Activated T-cell treated with anti-CD3 and anti-CD28 coated beads, Interleukin-2, amount 50 U/mL, for 72 hours (primary cell): ENCODE data around the gene KRT1. TPM values are rescaled to one million over a fixed set of nuclear protein-coding genes. Genes with fewer than 3 reads are reported as not detected.
"Not testable (repeated sequence)": the region's sequence is repeated elsewhere in the genome, so short reads cannot be mapped to it uniquely, and the experiment has no call there.

Source experiments
- ATAC-seq, 2 donors: fragments of 150-1000 bp; cut with Tn5 transposase; replicated peaks in 1 of 2; 2 replicates each; pipeline ENCODE4 v1.10.0; 2021; ENCODE audit warnings: moderate library complexity in 2 of 2, mild to moderate bottlenecking in 1 of 2
- DNase-seq, 2 donors: peaks; one replicate each; pipeline ENCODE4 v3.0.0; 2021 to 2022; ENCODE audit warnings: mixed read lengths in 1 of 2
- H3K27ac Mint-ChIP-seq: one replicate; pipeline ENCODE4 v1.8.0; 2022; ENCODE audit warnings: mild to moderate bottlenecking, moderate library complexity, mixed read lengths
- H3K27me3 Mint-ChIP-seq: one replicate; pipeline ENCODE4 v1.8.0; 2022; ENCODE audit warnings: low read depth, mixed read lengths
- H3K36me3 Mint-ChIP-seq, 2 donors: one replicate each; pipeline ENCODE4 v1.8.0; 2022; ENCODE audit warnings: mixed read lengths in 2 of 2, mild to moderate bottlenecking in 1 of 2; ENCODE audit not compliant: insufficient read depth in 2 of 2
- H3K4me1 Mint-ChIP-seq: one replicate; pipeline ENCODE4 v1.8.0; 2022; ENCODE audit warnings: low read depth, mixed read lengths
- H3K4me3 Mint-ChIP-seq, 2 donors: one replicate each; pipeline ENCODE4 v1.8.0; 2022; ENCODE audit warnings: mild to moderate bottlenecking in 2 of 2, mixed read lengths in 2 of 2, moderate library complexity in 2 of 2
- H3K9me3 Mint-ChIP-seq, 2 donors: one replicate each; pipeline ENCODE4 v1.8.0; 2022; ENCODE audit warnings: mixed read lengths in 2 of 2
- total RNA-seq, 2 donors: library from RNA; stranded (reverse); gene quantifications; one replicate each; pipeline ENCODE4 v1.2.3, GENCODE V29; 2022

The KRT1 gene
- total RNA-seq, 2 donors from 2014 or later = not detected

- peaks cover 31% of the 10 kb centered on the region for H3K27me3 Mint-ChIP-seq
- H3K27ac Mint-ChIP-seq = not testable (repeated sequence)
Observed at GRCh38 chr12:52712122-52712521, 31.9 kb upstream of the KRT1 start.

GRCh38 chr12:52710730-52711129 is 30.5 kb upstream of the KRT1 start:
- no peak for ATAC-seq
- peaks cover 15% of the 10 kb centered on the region for H3K4me1 Mint-ChIP-seq
- H3K9me3 Mint-ChIP-seq = no peaks in the 10 kb centered on the region
- no peak overlapping the region for H3K4me3 Mint-ChIP-seq
- DNase-seq = no peak
- H3K27me3 Mint-ChIP-seq = peaks cover 22% of the 10 kb centered on the region
- no peaks in the 10 kb centered on the region for H3K36me3 Mint-ChIP-seq
- H3K27ac Mint-ChIP-seq = no peak overlapping the region

More at GRCh38 chr12:52712122-52712521, 31.9 kb upstream of the KRT1 start:
- H3K36me3 Mint-ChIP-seq, H3K4me3 Mint-ChIP-seq, ATAC-seq, DNase-seq, H3K9me3 Mint-ChIP-seq: not testable (repeated sequence)
- H3K4me1 Mint-ChIP-seq = peaks cover 15% of the 10 kb centered on the region

- Mint-ChIP-seq H3K27ac (no peak overlapping the region), H3K4me3 (no peak overlapping the region), H3K27me3 (peaks cover 4% of the 10 kb centered on the region), H3K9me3 (no peaks in the 10 kb centered on the region), H3K36me3 (no peaks in the 10 kb centered on the region), H3K4me1 (peaks cover 10% of the 10 kb centered on the region)
- DNase-seq (no peak), ATAC-seq (no peak)
Observed at GRCh38 chr12:52708010-52708409, 27.8 kb upstream of the KRT1 start.

- Mint-ChIP-seq H3K27ac (no peak overlapping the region), H3K9me3 (no peaks in the 10 kb centered on the region), H3K4me3 (no peak overlapping the region), H3K27me3 (peaks cover 9% of the 10 kb centered on the region), H3K36me3 (no peaks in the 10 kb centered on the region), H3K4me1 (peaks cover 10% of the 10 kb centered on the region)
- no peak for ATAC-seq
- no peak for DNase-seq
Observed at GRCh38 chr12:52704464-52704863, 24.3 kb upstream of the KRT1 start.

GRCh38 chr12:52703878-52704277 is 23.7 kb upstream of the KRT1 start:
- H3K4me3 Mint-ChIP-seq = no peak overlapping the region
- DNase-seq = no peak

GRCh38 chr12:52703424-52703823 is 23.2 kb upstream of the KRT1 start, which contains the start of gene KRT77:
Gene KRT77, minus strand, starts transcription at chr12:52703524. Its CDS starts 90 bp downstream, at chr12:52703434.
- DNase-seq (no peak), ATAC-seq (no peak)
- peaks cover 10% of the 10 kb centered on the region for H3K4me1 Mint-ChIP-seq
- H3K27ac Mint-ChIP-seq = no peak within 1 kb of the TSS
- no peaks in the 10 kb centered on the region for H3K9me3 Mint-ChIP-seq
- H3K4me3 Mint-ChIP-seq = no peak within 1 kb of the TSS
- peaks cover 9% of the 10 kb centered on the region for H3K27me3 Mint-ChIP-seq
- H3K36me3 Mint-ChIP-seq = no peaks in the 10 kb centered on the region

More at GRCh38 chr12:52703878-52704277, 23.7 kb upstream of the KRT1 start:
- Mint-ChIP-seq H3K27ac (no peak overlapping the region), H3K4me1 (peaks cover 10% of the 10 kb centered on the region), H3K27me3 (peaks cover 9% of the 10 kb centered on the region), H3K9me3 (no peaks in the 10 kb centered on the region), H3K36me3 (no peaks in the 10 kb centered on the region)
- no peak for ATAC-seq

- peaks cover 9% of the 10 kb centered on the region for H3K27me3 Mint-ChIP-seq
- peaks cover under 1% of the 10 kb centered on the region for H3K4me1 Mint-ChIP-seq
- DNase-seq = no peak
- no peak for ATAC-seq
- no peaks in the 10 kb centered on the region for H3K9me3 Mint-ChIP-seq
- H3K4me3 Mint-ChIP-seq = no peak overlapping the region
- no peak overlapping the region for H3K27ac Mint-ChIP-seq
- H3K36me3 Mint-ChIP-seq = no peaks in the 10 kb centered on the region
Observed at GRCh38 chr12:52702338-52702737, 22.1 kb upstream of the KRT1 start.

- no peak for ATAC-seq
- H3K4me1 Mint-ChIP-seq = no peaks in the 10 kb centered on the region
- H3K9me3 Mint-ChIP-seq = no peaks in the 10 kb centered on the region
- no peak for DNase-seq
- H3K4me3 Mint-ChIP-seq = no peak overlapping the region
- peaks cover 9% of the 10 kb centered on the region for H3K27me3 Mint-ChIP-seq
- H3K27ac Mint-ChIP-seq = no peak overlapping the region
- no peaks in the 10 kb centered on the region for H3K36me3 Mint-ChIP-seq
Observed at GRCh38 chr12:52701281-52701680, 21.1 kb upstream of the KRT1 start.

- Mint-ChIP-seq H3K4me1 (no peaks in the 10 kb centered on the region), H3K27ac (no peak overlapping the region), H3K4me3 (no peak overlapping the region), H3K27me3 (peaks cover 9% of the 10 kb centered on the region), H3K36me3 (no peaks in the 10 kb centered on the region), H3K9me3 (no peaks in the 10 kb centered on the region)
- no peak for ATAC-seq
- no peak for DNase-seq
Observed at GRCh38 chr12:52699960-52700359, 19.8 kb upstream of the KRT1 start.

GRCh38 chr12:52699373-52699772 is 19.2 kb upstream of the KRT1 start:
- no peak for ATAC-seq
- H3K4me1 Mint-ChIP-seq = no peaks in the 10 kb centered on the region
- peaks cover 9% of the 10 kb centered on the region for H3K27me3 Mint-ChIP-seq
- no peaks in the 10 kb centered on the region for H3K9me3 Mint-ChIP-seq
- DNase-seq = no peak
- no peaks in the 10 kb centered on the region for H3K36me3 Mint-ChIP-seq
- no peak overlapping the region for H3K27ac Mint-ChIP-seq
- no peak overlapping the region for H3K4me3 Mint-ChIP-seq

- peaks cover 9% of the 10 kb centered on the region for H3K27me3 Mint-ChIP-seq
- no peaks in the 10 kb centered on the region for H3K36me3 Mint-ChIP-seq
- no peaks in the 10 kb centered on the region for H3K9me3 Mint-ChIP-seq
- no peaks in the 10 kb centered on the region for H3K4me1 Mint-ChIP-seq
- no peak overlapping the region for H3K4me3 Mint-ChIP-seq
- no peak overlapping the region for H3K27ac Mint-ChIP-seq
- no peak for DNase-seq
- no peak for ATAC-seq
Observed at GRCh38 chr12:52698651-52699340, 18.6 kb upstream of the KRT1 start.

- Mint-ChIP-seq H3K4me1 (peaks cover 6% of the 10 kb centered on the region), H3K9me3 (no peaks in the 10 kb centered on the region), H3K36me3 (no peaks in the 10 kb centered on the region), H3K27ac (no peak overlapping the region), H3K27me3 (peaks cover 16% of the 10 kb centered on the region), H3K4me3 (no peak overlapping the region)
- ATAC-seq (no peak), DNase-seq (no peak)
Observed at GRCh38 chr12:52697058-52697582, 16.9 kb upstream of the KRT1 start.

- ATAC-seq (no peak), DNase-seq (no peak)
- Mint-ChIP-seq H3K4me3 (no peak overlapping the region), H3K9me3 (no peaks in the 10 kb centered on the region), H3K27me3 (peaks cover 11% of the 10 kb centered on the region), H3K4me1 (peaks cover 10% of the 10 kb centered on the region), H3K27ac (no peak overlapping the region), H3K36me3 (no peaks in the 10 kb centered on the region)
Observed at GRCh38 chr12:52696588-52696987, 16.4 kb upstream of the KRT1 start.

- Mint-ChIP-seq H3K36me3 (no peaks in the 10 kb centered on the region), H3K4me3 (no peak overlapping the region), H3K4me1 (peaks cover 25% of the 10 kb centered on the region), H3K9me3 (no peaks in the 10 kb centered on the region), H3K27me3 (peaks cover 11% of the 10 kb centered on the region), H3K27ac (no peak overlapping the region)
- no peak for DNase-seq
- no peak for ATAC-seq
Observed at GRCh38 chr12:52695039-52695438, 14.8 kb upstream of the KRT1 start.
